ENCODE data around the gene B3GNT9.

DNA sequence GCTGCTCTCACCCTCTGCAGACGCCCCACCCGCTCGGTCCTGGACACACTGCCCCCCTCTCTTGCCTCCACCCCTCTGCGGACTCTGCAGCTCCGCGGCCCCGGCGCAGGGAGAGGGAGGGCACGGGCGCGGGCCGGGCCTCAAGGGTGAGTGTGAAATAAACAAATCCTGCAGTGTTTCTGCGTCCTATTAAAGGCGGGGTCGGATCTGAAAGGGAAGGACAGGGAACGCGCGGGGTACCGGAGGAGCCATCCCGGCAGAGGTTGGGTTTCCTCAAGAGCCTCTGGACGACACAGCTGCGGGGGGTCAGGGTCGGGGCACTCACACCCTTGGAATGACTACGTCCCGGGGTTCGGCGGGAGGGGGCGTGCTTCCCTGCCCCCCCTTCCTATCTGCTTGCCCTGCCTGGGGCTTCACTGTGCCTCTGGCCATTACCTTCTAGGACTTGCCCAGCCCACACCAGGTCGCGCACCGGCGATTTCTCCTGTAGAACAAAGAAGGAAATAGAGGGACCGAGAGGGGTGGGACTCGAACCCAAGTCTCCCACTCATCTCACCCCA lies 13.3 kb upstream of the B3GNT9 start:
- no peak for TF ChIP-seq EZH2 (IDR thresholded peaks at IDR 0.05; ENCODE audit: low read depth)
- TF ChIP-seq, protein P1, sequence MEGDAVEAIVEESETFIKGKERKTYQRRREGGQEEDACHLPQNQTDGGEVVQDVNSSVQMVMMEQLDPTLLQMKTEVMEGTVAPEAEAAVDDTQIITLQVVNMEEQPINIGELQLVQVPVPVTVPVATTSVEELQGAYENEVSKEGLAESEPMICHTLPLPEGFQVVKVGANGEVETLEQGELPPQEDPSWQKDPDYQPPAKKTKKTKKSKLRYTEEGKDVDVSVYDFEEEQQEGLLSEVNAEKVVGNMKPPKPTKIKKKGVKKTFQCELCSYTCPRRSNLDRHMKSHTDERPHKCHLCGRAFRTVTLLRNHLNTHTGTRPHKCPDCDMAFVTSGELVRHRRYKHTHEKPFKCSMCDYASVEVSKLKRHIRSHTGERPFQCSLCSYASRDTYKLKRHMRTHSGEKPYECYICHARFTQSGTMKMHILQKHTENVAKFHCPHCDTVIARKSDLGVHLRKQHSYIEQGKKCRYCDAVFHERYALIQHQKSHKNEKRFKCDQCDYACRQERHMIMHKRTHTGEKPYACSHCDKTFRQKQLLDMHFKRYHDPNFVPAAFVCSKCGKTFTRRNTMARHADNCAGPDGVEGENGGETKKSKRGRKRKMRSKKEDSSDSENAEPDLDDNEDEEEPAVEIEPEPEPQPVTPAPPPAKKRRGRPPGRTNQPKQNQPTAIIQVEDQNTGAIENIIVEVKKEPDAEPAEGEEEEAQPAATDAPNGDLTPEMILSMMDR (conservative IDR thresholded peaks at IDR 0.05), result no peak
